HepG2 (cell line): ENCODE measurements around the gene NISCH. TPM values are rescaled to one million over a fixed set of nuclear protein-coding genes. Genes with fewer than 3 reads are reported as not detected.
A peak's percentile ranks its signal among the peaks of the same experiment; 100 is the strongest.

Experiments used
- ARNT ChIP-seq: fragments of 450-650 bp; IDR thresholded peaks from 2 replicates; pipeline ENCODE4 v1.6.1; 2017
- CCDC6 ChIP-seq: sonication (generic); formaldehyde crosslinking; IDR thresholded peaks from 2 replicates; pipeline ENCODE4 v1.8.1; 2022; ENCODE audit warnings: mild to moderate bottlenecking, missing genetic modification reagents, moderate library complexity
- CREB1 ChIP-seq, 2 experiments: fragments of 450-650 bp in 1 of 2; IDR thresholded peaks; 2 replicates each; pipeline ENCODE4 v1.6.1; 2016 to 2017; ENCODE audit warnings: control low read depth in 1 of 2, mild to moderate bottlenecking in 1 of 2, missing compliant biosample characterization in 1 of 2, missing genetic modification characterization in 1 of 2
- ETS1 ChIP-seq: sonication (generic); formaldehyde crosslinking; IDR thresholded peaks from 2 replicates; pipeline ENCODE4 v1.4.0; 2020; ENCODE audit warnings: missing genetic modification reagents
- HIC2 ChIP-seq: sonication (generic); formaldehyde crosslinking; IDR thresholded peaks from 2 replicates; pipeline ENCODE4 v1.9.0; 2022; ENCODE audit warnings: low read depth, missing genetic modification reagents
- SETDB1 ChIP-seq: sonication (generic); formaldehyde crosslinking; IDR thresholded peaks from 2 replicates; pipeline ENCODE4 v1.5.1; 2020; ENCODE audit warnings: missing genetic modification reagents, mild to moderate bottlenecking, borderline replicate concordance
- SUZ12 ChIP-seq: fragments of 150-350 bp; IDR thresholded peaks from 2 replicates; pipeline ENCODE4 v1.6.1; 2014; ENCODE audit warnings: low read depth, low read length
- THAP9 ChIP-seq: sonication (generic); formaldehyde crosslinking; IDR thresholded peaks from 2 replicates; pipeline ENCODE4; 2020; ENCODE audit warnings: missing genetic modification reagents, mild to moderate bottlenecking, borderline replicate concordance
- ZNF337 ChIP-seq: sonication (generic); formaldehyde crosslinking; IDR thresholded peaks from 2 replicates; pipeline ENCODE4 v1.5.1; 2020; ENCODE audit warnings: missing genetic modification reagents, low read depth, mild to moderate bottlenecking, borderline replicate concordance
- ZNF430 ChIP-seq: sonication (generic); formaldehyde crosslinking; IDR thresholded peaks from 2 replicates; pipeline ENCODE4 v1.9.0; 2021; ENCODE audit warnings: mild to moderate bottlenecking, missing genetic modification reagents
- ZNF503 ChIP-seq: sonication (generic); formaldehyde crosslinking; IDR thresholded peaks from 2 replicates; pipeline ENCODE4 v1.4.0; 2020; ENCODE audit warnings: missing genetic modification reagents
- polyA plus RNA-seq, 8 experiments: library from polyadenylated mRNA; depleted of rRNA in 3 of 8; stranded (reverse) in 7 of 8; unstranded in 1 of 8; fragments of >200 nt; fragmentation: Illumina TruSeq in 4 of 8; extraction: Trizol in 4 of 8; gene quantifications; 2 replicates each; pipeline versions ENCODE4 v1.2.1 to v1.2.3, GENCODE V29; 2011 to 2016; ENCODE audit warnings: low read depth in 4 of 8, missing spikeins in 1 of 8, mixed read lengths in 1 of 8; ENCODE audit not compliant: insufficient read depth in 1 of 8
- total RNA-seq, 5 experiments: library from RNA; depleted of rRNA; stranded (reverse); fragments of >200 nt; fragmentation: Illumina TruSeq; extraction: Trizol; gene quantifications; 2 replicates each; pipeline ENCODE4 v1.2.3, GENCODE V29; 2016; ENCODE audit warnings: low read depth in 1 of 5
- TF ChIP-seq, protein P1 (sequence below): sonication (generic); formaldehyde crosslinking; IDR thresholded peaks from 2 replicates; pipeline ENCODE4 v1.4.0; 2020; ENCODE audit warnings: mild to moderate bottlenecking, missing genetic modification reagents
- TF ChIP-seq, protein P2 (sequence below): sonication (generic); formaldehyde crosslinking; IDR thresholded peaks from 2 replicates; pipeline ENCODE4 v1.8.0; 2022; ENCODE audit warnings: mild to moderate bottlenecking, missing genetic modification reagents
- TF ChIP-seq, protein P3 (sequence below): sonication (generic); formaldehyde crosslinking; IDR thresholded peaks from 2 replicates; pipeline ENCODE4 v1.4.0; 2020; ENCODE audit warnings: missing genetic modification reagents, mild to moderate bottlenecking, borderline replicate concordance

The NISCH gene
- total and polyA plus RNA-seq, 2 of the 13 experiments (the other 11 are each of a cell fraction or from before 2014, with no cell fraction given) = 27.0 to 47.6 TPM

GRCh38 chr3:52536369-52537164, 81.2 kb downstream of the NISCH start, which contains the start of gene UQCC5 (continued):
- TF ChIP-seq, protein P1, sequence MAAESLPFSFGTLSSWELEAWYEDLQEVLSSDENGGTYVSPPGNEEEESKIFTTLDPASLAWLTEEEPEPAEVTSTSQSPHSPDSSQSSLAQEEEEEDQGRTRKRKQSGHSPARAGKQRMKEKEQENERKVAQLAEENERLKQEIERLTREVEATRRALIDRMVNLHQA (CRISPR knock-in tag) = no peak
- TF ChIP-seq CREB1 (IDR thresholded peaks at IDR 0.05) = peak; percentile 44; the same call in 1 of the 2 replicates
- TF ChIP-seq CREB1 (CRISPR knock-in tag; IDR thresholded peaks at IDR 0.05) = no peak
- TF ChIP-seq CCDC6 (CRISPR knock-in tag) = peak; percentile 99
- TF ChIP-seq ZNF430 (CRISPR knock-in tag) = peak; percentile 78
- TF ChIP-seq ZNF503 = peak; percentile 71
- TF ChIP-seq THAP9 (CRISPR knock-in tag) = peak; percentile 88
- 0 out of 2 replicates have a peak, but pooled peaks have one; percentile 38 for TF ChIP-seq ZNF337 (CRISPR knock-in tag)
- TF ChIP-seq, protein P2, sequence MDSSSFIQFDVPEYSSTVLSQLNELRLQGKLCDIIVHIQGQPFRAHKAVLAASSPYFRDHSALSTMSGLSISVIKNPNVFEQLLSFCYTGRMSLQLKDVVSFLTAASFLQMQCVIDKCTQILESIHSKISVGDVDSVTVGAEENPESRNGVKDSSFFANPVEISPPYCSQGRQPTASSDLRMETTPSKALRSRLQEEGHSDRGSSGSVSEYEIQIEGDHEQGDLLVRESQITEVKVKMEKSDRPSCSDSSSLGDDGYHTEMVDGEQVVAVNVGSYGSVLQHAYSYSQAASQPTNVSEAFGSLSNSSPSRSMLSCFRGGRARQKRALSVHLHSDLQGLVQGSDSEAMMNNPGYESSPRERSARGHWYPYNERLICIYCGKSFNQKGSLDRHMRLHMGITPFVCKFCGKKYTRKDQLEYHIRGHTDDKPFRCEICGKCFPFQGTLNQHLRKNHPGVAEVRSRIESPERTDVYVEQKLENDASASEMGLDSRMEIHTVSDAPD = no peak
- no peak for TF ChIP-seq SETDB1 (CRISPR knock-in tag)
- TF ChIP-seq, protein P3, sequence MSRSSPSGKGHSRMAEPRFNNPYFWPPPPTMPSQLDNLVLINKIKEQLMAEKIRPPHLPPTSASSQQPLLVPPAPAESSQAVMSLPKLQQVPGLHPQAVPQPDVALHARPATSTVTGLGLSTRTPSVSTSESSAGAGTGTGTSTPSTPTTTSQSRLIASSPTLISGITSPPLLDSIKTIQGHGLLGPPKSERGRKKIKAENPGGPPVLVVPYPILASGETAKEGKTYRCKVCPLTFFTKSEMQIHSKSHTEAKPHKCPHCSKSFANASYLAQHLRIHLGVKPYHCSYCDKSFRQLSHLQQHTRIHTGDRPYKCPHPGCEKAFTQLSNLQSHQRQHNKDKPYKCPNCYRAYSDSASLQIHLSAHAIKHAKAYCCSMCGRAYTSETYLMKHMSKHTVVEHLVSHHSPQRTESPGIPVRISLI (CRISPR knock-in tag) = peak; percentile 20; the same call in 1 of the 2 replicates
- TF ChIP-seq SUZ12 = no peak
- no peak for TF ChIP-seq ARNT
- TF ChIP-seq ETS1 (CRISPR knock-in tag) = peak; percentile 91; the same call in 1 of the 2 replicates
- peak; percentile 82 for TF ChIP-seq HIC2 (CRISPR knock-in tag)
